GM12878 (cell line): ENCODE measurements around the gene ENPP1. TPM values are rescaled to one million over a fixed set of nuclear protein-coding genes. Genes with fewer than 3 reads are reported as not detected.

Experiments
- ATAC-seq: fragments of 200-7000 bp; cut with Tn5 transposase; 3 replicates; pipeline ENCODE4 v1.9.1; 2020; ENCODE audit warnings: mild to moderate bottlenecking, moderate library complexity
- BruUV-seq: library from RNA; stranded (reverse); fragments of 400-500 nt; replicated peaks from 2 replicates; lab custom pipeline; 2021; lab: Mats Ljungman, UMichigan
- CTCF ChIA-PET: fragments of 300-600 bp; sonication (Branson Sonifier 250); formaldehyde crosslinking; extraction: SDS; loops from one replicate; lab custom pipeline; 2021; ENCODE audit warnings: inconsistent platforms; lab: Yijun Ruan, JAX
- POLR2A ChIA-PET: fragments of 350-600 bp; formaldehyde crosslinking; extraction: SDS; loops from one replicate; lab custom pipeline; 2021; ENCODE audit warnings: inconsistent platforms; lab: Charles Lee
- RAD21 ChIA-PET: fragments of 300-600 bp; sonication (Branson Sonifier 250); formaldehyde crosslinking; loops from one replicate; lab custom pipeline; 2023; ENCODE audit warnings: antibody characterized with exemption; ENCODE audit not compliant: unreplicated experiment; lab: Charles Lee
- SMC1A ChIA-PET: fragments of 300-600 bp; sonication (Branson Sonifier 250); formaldehyde crosslinking; loops from one replicate; lab custom pipeline; 2023; ENCODE audit not compliant: unreplicated experiment, uncharacterized antibody; lab: Charles Lee
- DNase-seq: peaks from one replicate; pipeline ENCODE4 v3.0.0-alpha.2; 2011; ENCODE audit warnings: low read depth, low spot score
- FAIRE-seq: peaks from 3 replicates; lab custom pipeline; 2011; peaks lifted over from hg19 to GRCh38; lab: Jason Lieb, UNC
- H2AFZ ChIP-seq: 2 replicates; pipeline ENCODE4 v1.6.0; 2011; ENCODE audit warnings: low read depth, low read length, control low read depth; ENCODE audit not compliant: control insufficient read depth
- H3K27ac ChIP-seq: 2 replicates; pipeline ENCODE4 v1.5.1; 2011; ENCODE audit warnings: control low read depth; ENCODE audit not compliant: control insufficient read depth, insufficient read depth
- H3K27me3 ChIP-seq, 2 experiments: replicated peaks in 1 of 2; 2 replicates each; pipeline versions ENCODE4 v1.6.0 to v1.6.1; 2011; ENCODE audit warnings: low read length in 1 of 2; ENCODE audit not compliant: control insufficient read depth in 2 of 2, insufficient read depth in 2 of 2
- H3K36me3 ChIP-seq, 2 experiments: 2 replicates each; pipeline ENCODE4 v1.5.1; 2011; ENCODE audit warnings: low read length in 1 of 2; ENCODE audit not compliant: control insufficient read depth in 2 of 2, insufficient read depth in 2 of 2
- H3K4me1 ChIP-seq: 2 replicates; pipeline ENCODE4 v1.6.1; 2011; ENCODE audit warnings: mild to moderate bottlenecking, low read length, moderate library complexity, mixed read lengths; ENCODE audit not compliant: control insufficient read depth, insufficient read depth
- H3K4me2 ChIP-seq: 2 replicates; pipeline ENCODE4 v1.6.0; 2011; ENCODE audit warnings: control low read depth; ENCODE audit not compliant: control insufficient read depth, insufficient read depth
- H3K4me3 ChIP-seq: fragments of 200-600 bp; sonication (generic); 2 replicates; pipeline ENCODE4 v1.5.1; 2016
- H3K79me2 ChIP-seq: 2 replicates; pipeline ENCODE4 v1.6.0; 2011; ENCODE audit warnings: low read length; ENCODE audit not compliant: control insufficient read depth, insufficient read depth
- H3K9ac ChIP-seq: 2 replicates; pipeline ENCODE4 v1.8.0; 2011; ENCODE audit warnings: low read length, control low read depth, mixed read lengths; ENCODE audit not compliant: control insufficient read depth, insufficient read depth
- H3K9me3 ChIP-seq: replicated peaks from 3 replicates; pipeline ENCODE4 v1.5.1; 2011; ENCODE audit warnings: mild to moderate bottlenecking, low read length; ENCODE audit not compliant: control insufficient read depth, insufficient read depth
- H4K20me1 ChIP-seq: 2 replicates; pipeline ENCODE4 v1.6.0; 2011; ENCODE audit not compliant: control insufficient read depth, insufficient read depth
- ASH2L ChIP-seq: fragments of 300-600, 200-600 bp; sonication (generic); IDR thresholded peaks from 2 replicates; pipeline ENCODE4 v1.6.1; 2017; ENCODE audit warnings: low read depth, mild to moderate bottlenecking, borderline replicate concordance
- BCL3 ChIP-seq: IDR thresholded peaks from 2 replicates; pipeline ENCODE4 v1.6.1; 2011; ENCODE audit warnings: borderline replicate concordance, low read depth, mild to moderate bottlenecking, moderate library complexity, low read length; ENCODE audit not compliant: insufficient read depth, poor library complexity, severe bottlenecking
- BRCA1 ChIP-seq: IDR thresholded peaks from 2 replicates; pipeline ENCODE4 v1.6.1; 2011; ENCODE audit warnings: low read depth, low read length, improper control_type of control experiment
- CBX5 ChIP-seq: sonication (generic); IDR thresholded peaks from 2 replicates; pipeline ENCODE4 v1.6.1; 2016; ENCODE audit warnings: low read depth, moderate library complexity, mild to moderate bottlenecking, inconsistent platforms
- CHD2 ChIP-seq: IDR thresholded peaks from 2 replicates; pipeline ENCODE4 v1.6.1; 2011; ENCODE audit warnings: low read depth, low read length, improper control_type of control experiment, borderline replicate concordance
- IKZF2 ChIP-seq, 2 experiments: fragments of 450-650 bp; IDR thresholded peaks; 2 replicates each; pipeline ENCODE4 v1.6.1; 2017; ENCODE audit warnings: mild to moderate bottlenecking in 2 of 2, moderate library complexity in 2 of 2
- KAT2A ChIP-seq: conservative IDR thresholded peaks from 2 replicates; pipeline ENCODE4 v1.6.1; 2011; ENCODE audit warnings: low read depth, low read length; ENCODE audit not compliant: control insufficient read depth
- KLF5 ChIP-seq: fragments of 450-650 bp; IDR thresholded peaks from 2 replicates; pipeline ENCODE4 v1.6.1; 2014; ENCODE audit warnings: mild to moderate bottlenecking; ENCODE audit not compliant: partially characterized antibody
- MEF2A ChIP-seq: IDR thresholded peaks from 2 replicates; pipeline ENCODE4 v1.6.1; 2011; ENCODE audit warnings: low read depth, mild to moderate bottlenecking, low read length, moderate library complexity; ENCODE audit not compliant: insufficient read depth
- MXI1 ChIP-seq: fragments of 150-350 bp; IDR thresholded peaks from 2 replicates; pipeline ENCODE4 v1.6.1; 2011; ENCODE audit warnings: low read depth, mild to moderate bottlenecking, inconsistent platforms, low read length, improper control_type of control experiment
- NBN ChIP-seq: fragments of 450-650 bp; IDR thresholded peaks from 2 replicates; pipeline ENCODE4 v1.6.1; 2016
- POLR2AphosphoS2 ChIP-seq: IDR thresholded peaks from 2 replicates; pipeline ENCODE4 v1.6.1; 2011; ENCODE audit warnings: low read depth, mild to moderate bottlenecking, low read length, improper control_type of control experiment, moderate library complexity
- RAD51 ChIP-seq: fragments of 450-650 bp; IDR thresholded peaks from 2 replicates; pipeline ENCODE4 v1.6.1; 2016; ENCODE audit warnings: moderate library complexity, mild to moderate bottlenecking, inconsistent platforms
- RB1 ChIP-seq: fragments of 450-650 bp; formaldehyde crosslinking; IDR thresholded peaks from 2 replicates; pipeline ENCODE4 v1.6.1; 2017; ENCODE audit warnings: mild to moderate bottlenecking, borderline replicate concordance
- TAF1 ChIP-seq: IDR thresholded peaks from 2 replicates; pipeline ENCODE4 v1.6.1; 2011; ENCODE audit warnings: mild to moderate bottlenecking, low read depth, low read length, borderline replicate concordance
- ZBTB4 ChIP-seq: fragments of 450-650 bp; formaldehyde crosslinking; IDR thresholded peaks from 2 replicates; pipeline ENCODE4 v1.4.0; 2022; ENCODE audit warnings: mild to moderate bottlenecking, moderate library complexity
- WGBS: methylation state at CpG from one replicate; pipeline ENCODE4 v1.1.6; 2016; ENCODE audit warnings: low lambda C conversion rate; ENCODE audit not compliant: insufficient replicate concordance, insufficient coverage; ENCODE audit errors: missing lambda C conversion rate; 5-methylcytosine and 5-hydroxymethylcytosine counted together
- in situ Hi-C: fragments of 300-500 bp; cut with MboI; formaldehyde crosslinking; loops from 9 replicates; pipeline ENCODE4 v1.14.3; 2018; ENCODE audit warnings: mixed read lengths
- intact Hi-C: fragments of 100-400 bp; cut with micrococcal nuclease; formaldehyde crosslinking; loops from one replicate; pipeline ENCODE4 v1.14.2; 2022; ENCODE audit not compliant: unreplicated experiment
- polyA plus RNA-seq, 11 experiments: library from polyadenylated mRNA; depleted of rRNA in 4 of 11; unstranded in 6 of 11; stranded (reverse) in 5 of 11; fragments of >200 nt; fragmentation: Nextera tagmentation in 4 of 11; fragmentation: Illumina TruSeq in 1 of 11; extraction: Ambion mirVana in 4 of 11; extraction: Trizol in 1 of 11; gene quantifications; 1 replicate in 1 of 11; 2 replicates in 10 of 11; pipeline versions ENCODE4 v1.2.1 to v1.2.3, GENCODE V29; 2011 to 2016; ENCODE audit warnings: inconsistent platforms in 2 of 11, missing spikeins in 2 of 11, low read depth in 1 of 11
- total RNA-seq, 4 experiments: library from RNA; depleted of rRNA in 3 of 4; stranded (reverse); fragments of >200 nt in 3 of 4; fragmentation: Illumina TruSeq in 1 of 4; extraction: Trizol in 1 of 4; gene quantifications; 2 replicates each; pipeline versions ENCODE4 v1.2.1 to v1.2.3, GENCODE V29; 2013 to 2021
- TF ChIP-seq, protein P1 (sequence below): IDR thresholded peaks from 2 replicates; pipeline ENCODE4 v1.6.1; 2012; ENCODE audit warnings: low read length, inconsistent platforms

ENPP1 gene
- total and polyA plus RNA-seq, 10 of the 15 experiments (the other 5 are each of a cell fraction or from before 2014, with no cell fraction given) = 0.03 to 0.05 TPM; not detected in 8

DNA sequence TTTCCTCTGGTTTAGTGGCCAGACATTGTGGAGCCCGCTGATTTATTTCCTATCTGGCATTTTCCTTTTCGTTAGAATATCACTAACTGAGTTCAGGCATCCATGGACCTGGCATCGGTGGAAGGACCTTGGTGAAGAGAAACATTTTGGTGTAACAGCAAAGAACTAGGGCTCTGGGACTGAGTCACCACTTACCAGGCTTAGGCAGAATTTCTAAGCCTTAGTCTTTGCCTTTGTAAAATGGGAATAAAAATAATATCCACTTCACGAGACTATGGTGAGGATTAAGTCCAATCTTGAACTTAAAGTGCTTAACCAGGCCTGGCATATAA lies 42.0 kb upstream of the ENPP1 start:
- BruUV-seq = no TSS peak
- ChIA-PET CTCF (no interaction called here), RAD21 (no interaction called here), SMC1A (no interaction called here), POLR2A (no interaction called here)
- H3K9me3 ChIP-seq = no peaks in the 10 kb centered on the region
- H4K20me1 ChIP-seq = no peaks in the 10 kb centered on the region
- no peaks in the 10 kb centered on the region for H3K36me3 ChIP-seq
- ATAC-seq (no peak), DNase-seq (no peak), FAIRE-seq (no peak)
- H3K4me3 ChIP-seq = no peak overlapping the region
- H3K27ac ChIP-seq = no peak overlapping the region
- in situ Hi-C loops = no loop called here
- H3K27me3 ChIP-seq = no peaks in the 10 kb centered on the region
- H3K4me2 ChIP-seq = no peak overlapping the region
- no peak overlapping the region for H2AFZ ChIP-seq
- no peaks in the 10 kb centered on the region for H3K4me1 ChIP-seq
- H3K79me2 ChIP-seq = no peaks in the 10 kb centered on the region
- TF ChIP-seq NBN (no peak), BCL3 (no peak), POLR2AphosphoS2 (no peak), ZBTB4 (CRISPR knock-in tag) (no peak), CHD2 (no peak), TAF1 (no peak), BRCA1 (no peak), ASH2L (no peak), IKZF2 (IDR thresholded peaks at IDR 0.05) (no peak), KAT2A (no peak), MEF2A (no peak), KLF5 (no peak), RAD51 (no peak), MXI1 (no peak), CBX5 (no peak), RB1 (no peak)
- TF ChIP-seq, protein P1, sequence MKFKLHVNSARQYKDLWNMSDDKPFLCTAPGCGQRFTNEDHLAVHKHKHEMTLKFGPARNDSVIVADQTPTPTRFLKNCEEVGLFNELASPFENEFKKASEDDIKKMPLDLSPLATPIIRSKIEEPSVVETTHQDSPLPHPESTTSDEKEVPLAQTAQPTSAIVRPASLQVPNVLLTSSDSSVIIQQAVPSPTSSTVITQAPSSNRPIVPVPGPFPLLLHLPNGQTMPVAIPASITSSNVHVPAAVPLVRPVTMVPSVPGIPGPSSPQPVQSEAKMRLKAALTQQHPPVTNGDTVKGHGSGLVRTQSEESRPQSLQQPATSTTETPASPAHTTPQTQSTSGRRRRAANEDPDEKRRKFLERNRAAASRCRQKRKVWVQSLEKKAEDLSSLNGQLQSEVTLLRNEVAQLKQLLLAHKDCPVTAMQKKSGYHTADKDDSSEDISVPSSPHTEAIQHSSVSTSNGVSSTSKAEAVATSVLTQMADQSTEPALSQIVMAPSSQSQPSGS = no peak
- intact Hi-C loops = no loop called here
- H3K9ac ChIP-seq = no peak overlapping the region
- WGBS = 21% methylated on average over 4 of the region's 4 CpGs
